Measurements from ENCODE around the gene WDR4.

DNA sequence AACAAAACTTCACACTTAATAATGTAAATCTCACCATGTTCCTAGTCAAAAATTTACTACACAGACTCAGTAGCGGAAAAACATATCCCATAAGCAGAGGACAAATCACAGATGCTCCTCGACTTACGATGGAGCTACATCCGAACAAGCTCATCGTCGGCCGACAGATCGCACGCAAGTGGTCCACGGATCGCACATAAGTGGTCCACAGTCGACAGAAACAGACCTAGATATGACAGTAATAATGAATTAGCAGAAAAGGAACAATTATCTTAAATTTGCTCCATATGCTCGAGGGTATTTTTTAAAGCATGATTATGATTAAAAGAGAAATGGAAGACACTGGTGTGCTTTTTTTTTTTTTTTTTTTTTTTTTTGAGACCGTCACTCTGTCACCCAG lies 36.3 kb downstream of the WDR4 start:
- TF ChIP-seq, protein P1, sequence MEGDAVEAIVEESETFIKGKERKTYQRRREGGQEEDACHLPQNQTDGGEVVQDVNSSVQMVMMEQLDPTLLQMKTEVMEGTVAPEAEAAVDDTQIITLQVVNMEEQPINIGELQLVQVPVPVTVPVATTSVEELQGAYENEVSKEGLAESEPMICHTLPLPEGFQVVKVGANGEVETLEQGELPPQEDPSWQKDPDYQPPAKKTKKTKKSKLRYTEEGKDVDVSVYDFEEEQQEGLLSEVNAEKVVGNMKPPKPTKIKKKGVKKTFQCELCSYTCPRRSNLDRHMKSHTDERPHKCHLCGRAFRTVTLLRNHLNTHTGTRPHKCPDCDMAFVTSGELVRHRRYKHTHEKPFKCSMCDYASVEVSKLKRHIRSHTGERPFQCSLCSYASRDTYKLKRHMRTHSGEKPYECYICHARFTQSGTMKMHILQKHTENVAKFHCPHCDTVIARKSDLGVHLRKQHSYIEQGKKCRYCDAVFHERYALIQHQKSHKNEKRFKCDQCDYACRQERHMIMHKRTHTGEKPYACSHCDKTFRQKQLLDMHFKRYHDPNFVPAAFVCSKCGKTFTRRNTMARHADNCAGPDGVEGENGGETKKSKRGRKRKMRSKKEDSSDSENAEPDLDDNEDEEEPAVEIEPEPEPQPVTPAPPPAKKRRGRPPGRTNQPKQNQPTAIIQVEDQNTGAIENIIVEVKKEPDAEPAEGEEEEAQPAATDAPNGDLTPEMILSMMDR (conservative IDR thresholded peaks at IDR 0.05; ENCODE audit: low read depth, low read length), result no peak
- TF ChIP-seq EZH2 (IDR thresholded peaks at IDR 0.05; ENCODE audit: low read length, unreplicated experiment) (no peak), EZH2phosphoT487 (IDR thresholded peaks at IDR 0.05; ENCODE audit: borderline replicate concordance, low read length) (no peak)

Measured in PC-3 (cell line).